HG03060 (cell line): Measurements from ENCODE around the gene H19.

Source experiments
- ATAC-seq: cut with Tn5 transposase; IDR thresholded peaks from one replicate; pipeline ENCODE4 v1.9.1; 2021; ENCODE audit warnings: low read depth, moderate number of reproducible peaks; ENCODE audit not compliant: unreplicated experiment

H19 gene

DNA sequence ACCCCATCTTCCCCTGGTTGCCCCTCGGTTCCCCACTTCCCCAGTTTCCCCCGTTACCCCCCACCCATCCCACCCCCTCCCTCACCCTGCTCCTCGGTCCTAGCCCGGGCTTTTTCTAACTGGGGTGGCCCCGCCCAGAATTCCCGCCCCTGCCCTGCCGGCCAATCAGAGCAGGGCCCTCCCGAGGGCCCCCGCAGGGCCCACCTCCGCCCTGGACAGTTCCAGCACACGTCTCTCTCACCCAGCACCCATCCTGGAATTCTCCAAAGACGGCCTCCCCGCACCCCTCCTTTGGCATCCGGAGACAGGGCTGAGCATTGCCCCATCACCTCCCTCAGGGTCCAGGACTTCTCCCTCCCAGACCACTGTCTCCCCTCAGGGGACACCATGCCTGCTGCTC is at the start of gene H19:
TSS of gene H19 (minus strand) at position 88 of the 400 bp plus-strand sequence.
- ATAC-seq, result no peak

GRCh38 chr11:2041963-2042362 is 44.3 kb upstream of the H19 start:
- no peak for ATAC-seq

- no peak for ATAC-seq
Measured at GRCh38 chr11:2041153-2041552, 43.5 kb upstream of the H19 start.

GRCh38 chr11:2039198-2039759 is 41.6 kb upstream of the H19 start:
- no peak for ATAC-seq

DNA sequence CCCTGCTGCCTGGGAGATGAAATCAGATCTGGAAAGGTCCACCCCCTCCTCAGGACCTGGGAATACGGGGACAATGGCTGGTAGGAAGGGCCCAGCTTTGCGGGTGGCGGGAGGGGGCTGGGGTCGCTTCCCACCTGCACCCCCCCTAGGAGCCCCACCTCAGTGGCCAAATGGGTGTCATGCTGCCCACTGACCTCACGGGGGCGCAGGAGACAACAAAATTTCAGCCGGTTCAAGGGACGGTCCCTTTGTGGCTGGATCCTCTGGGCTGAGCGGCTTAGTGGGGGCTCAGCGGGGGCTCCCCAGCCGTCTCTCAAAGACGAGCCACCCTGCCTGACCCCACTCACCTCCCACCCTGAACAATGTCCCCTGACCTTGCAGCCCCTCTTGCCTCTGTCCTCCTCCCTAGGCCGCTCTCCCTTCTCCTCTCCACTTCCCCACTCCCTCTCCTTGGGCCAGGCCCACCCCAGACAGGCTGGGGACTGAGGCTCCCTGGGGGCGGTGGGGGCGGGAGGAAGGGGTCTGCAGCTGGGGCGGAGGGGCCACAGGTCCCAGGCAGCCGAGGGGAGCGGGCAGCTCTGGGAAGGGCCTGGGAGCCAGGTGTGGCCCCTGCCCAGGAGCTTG is 39.3 kb upstream of the H19 start:
- ATAC-seq, result no peak

DNA sequence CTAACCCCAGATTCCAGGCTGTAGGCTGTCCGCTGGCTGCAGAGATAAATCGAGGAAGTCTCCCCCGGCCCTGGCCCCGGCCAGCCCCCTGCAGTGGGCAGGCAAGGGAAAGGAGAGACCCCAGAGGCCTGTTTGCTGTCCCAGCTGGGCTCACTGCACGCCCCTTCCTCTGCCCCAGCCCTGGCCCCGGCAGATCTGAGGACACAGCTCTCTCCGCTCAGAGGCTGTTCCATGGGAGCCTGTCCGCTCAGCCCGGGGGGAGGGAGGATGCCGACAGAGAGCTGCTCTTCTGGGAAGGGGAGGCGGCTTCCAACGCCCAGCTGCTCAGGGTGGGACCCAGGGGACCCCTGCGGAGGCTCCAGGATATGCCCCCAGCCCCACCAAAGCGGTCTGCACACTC is 37.7 kb upstream of the H19 start:
- no peak for ATAC-seq

DNA sequence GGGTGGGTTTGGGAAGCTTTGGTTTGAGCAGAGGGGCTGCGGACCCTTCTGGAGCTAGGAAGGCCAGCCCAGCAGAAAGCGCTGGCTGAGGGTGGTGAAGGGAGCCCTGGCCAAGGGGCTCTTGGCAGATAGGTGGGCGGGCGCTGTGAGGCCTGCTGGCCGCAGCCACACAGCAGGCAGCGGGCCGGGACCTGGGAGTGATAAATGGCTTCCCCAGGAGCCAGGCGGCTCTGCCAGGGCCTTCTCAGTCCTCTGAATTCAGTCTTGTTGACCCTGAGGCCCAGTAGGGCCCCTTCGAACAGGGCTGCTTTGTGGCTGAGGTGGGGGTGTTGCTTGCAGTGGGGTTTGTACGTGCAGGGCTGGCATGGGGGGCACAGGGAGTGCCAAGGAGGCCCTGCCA is 33.4 kb upstream of the H19 start:
- ATAC-seq, result no peak

GRCh38 chr11:2027708-2028107 is 30.1 kb upstream of the H19 start:
- ATAC-seq, result no peak

DNA sequence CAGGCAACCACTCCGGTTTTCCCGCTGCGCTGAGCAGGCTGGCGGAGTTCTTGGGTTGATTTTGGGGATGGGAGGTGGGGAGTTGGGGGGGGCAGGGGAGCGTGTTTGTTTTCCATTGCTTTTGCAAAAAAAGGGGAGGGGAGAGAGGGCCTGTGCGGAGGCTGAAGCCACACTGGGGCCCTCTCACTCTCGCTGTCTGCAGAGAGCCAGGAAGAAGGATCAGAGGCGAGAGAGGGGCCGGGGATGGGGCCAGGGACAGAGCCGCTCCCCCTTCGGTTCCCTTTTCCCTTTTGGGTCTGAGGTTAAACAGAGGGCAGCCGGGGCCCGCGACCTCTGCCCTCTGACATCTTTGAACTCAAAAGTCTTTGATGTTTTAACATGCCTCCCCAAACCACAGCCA is 17.4 kb upstream of the H19 start:
- ATAC-seq, result no peak

GRCh38 chr11:2012440-2012839 is 14.8 kb upstream of the H19 start:
- no peak for ATAC-seq

DNA sequence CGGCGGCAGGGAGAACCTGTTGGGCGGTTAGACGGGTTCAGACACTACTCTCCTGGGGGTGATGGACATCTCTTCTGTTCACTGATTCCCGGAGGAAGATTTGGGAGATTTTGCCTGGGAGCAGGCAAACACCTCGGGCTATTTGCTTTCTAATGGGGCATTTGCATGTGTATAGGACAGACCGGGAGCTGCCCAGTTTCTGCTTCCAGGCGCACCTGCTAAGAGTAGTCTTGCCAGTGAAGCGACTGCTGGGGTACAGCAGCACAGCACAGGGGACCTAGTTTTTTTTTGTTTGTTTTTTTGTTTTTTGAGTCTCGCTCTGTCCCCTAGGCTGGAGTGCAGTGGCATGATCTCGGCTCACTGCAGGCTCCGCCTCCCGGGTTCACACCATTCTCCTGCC is 6.8 kb upstream of the H19 start:
- no peak for ATAC-seq

GRCh38 chr11:2002807-2003206 is 5.2 kb upstream of the H19 start:
- ATAC-seq, result no peak

- ATAC-seq, result no peak
Measured at GRCh38 chr11:2002042-2002776, 4.6 kb upstream of the H19 start.

- ATAC-seq, result no peak
Measured at GRCh38 chr11:1998861-1999260, 1.2 kb upstream of the H19 start.

DNA sequence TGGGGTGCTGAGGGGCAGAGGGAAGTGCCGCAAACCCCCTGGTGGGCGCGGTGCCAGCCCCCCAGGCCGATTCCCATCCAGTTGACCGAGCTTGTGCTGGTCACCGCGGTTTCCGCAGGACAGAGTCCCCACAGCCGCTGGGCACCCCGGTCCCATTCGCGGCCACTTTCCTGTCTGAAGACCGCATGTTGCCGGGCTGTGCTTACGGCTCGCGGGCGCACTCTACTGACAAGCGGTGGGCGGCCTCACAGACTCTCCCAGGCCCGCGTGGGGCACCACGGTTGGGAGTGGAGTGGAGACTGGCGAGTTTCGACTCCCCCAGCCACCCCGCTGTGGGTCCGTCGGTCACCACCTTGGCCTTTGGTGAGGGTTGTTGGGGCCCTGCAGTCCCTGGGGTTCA is 648 bp upstream of the H19 start:
- no peak for ATAC-seq

GRCh38 chr11:1994121-1994520 is 3.5 kb downstream of the H19 start:
- no peak for ATAC-seq

GRCh38 chr11:1992111-1992510 is 5.5 kb downstream of the H19 start:
- ATAC-seq, result no peak

- no peak for ATAC-seq
Measured at GRCh38 chr11:1990872-1991578, 6.6 kb downstream of the H19 start.

GRCh38 chr11:1989953-1990352 is 7.7 kb downstream of the H19 start:
- ATAC-seq, result no peak

DNA sequence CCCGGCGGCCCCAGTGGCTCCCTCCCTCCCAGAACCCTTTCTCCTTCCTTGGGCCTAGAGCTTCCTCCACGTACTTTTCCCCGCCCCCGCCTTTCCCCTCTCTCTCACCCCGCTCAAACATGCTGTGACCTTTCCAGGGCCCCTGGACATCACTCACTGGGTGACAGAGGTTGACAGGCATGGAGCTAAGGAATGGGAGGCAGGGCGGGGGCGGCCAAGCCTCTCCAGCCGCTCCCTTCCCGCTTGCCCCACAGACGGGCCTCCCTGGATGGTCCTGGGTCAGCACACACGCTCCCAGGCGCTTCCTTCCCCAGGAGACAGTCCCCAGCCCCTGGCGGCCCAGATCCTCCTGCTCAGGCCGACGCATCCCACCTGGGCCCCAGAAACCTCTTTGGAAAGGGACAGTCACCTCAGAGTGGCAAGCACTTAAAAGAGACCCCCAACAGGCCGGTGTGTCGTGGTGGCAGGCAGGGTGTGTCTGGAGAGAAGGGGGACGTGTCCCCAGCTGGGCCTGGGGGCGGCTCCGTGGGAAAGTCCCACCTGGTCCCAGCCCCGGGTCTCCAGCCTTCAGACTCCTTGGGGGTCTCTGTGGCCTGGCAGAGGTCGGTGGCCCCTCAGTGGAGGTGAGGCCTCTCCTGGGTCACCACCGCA is 8.8 kb downstream of the H19 start:
- ATAC-seq, result no peak

- no peak for ATAC-seq
Measured at GRCh38 chr11:1988174-1988573, 9.5 kb downstream of the H19 start.
